Glomerular endothelial cell (primary cell): ENCODE data around the gene CELSR3. TPM values are rescaled to one million over a fixed set of nuclear protein-coding genes. Genes with fewer than 3 reads are reported as not detected.
A peak's percentile ranks its signal among the peaks of the same experiment; 100 is the strongest.

Source experiments
- DNase-seq: peaks from one replicate; pipeline ENCODE4 v3.0.0-alpha.2; 2011; ENCODE audit warnings: low read depth, low spot score; ENCODE audit errors: extremely low read depth
- total RNA-seq: library from RNA; depleted of rRNA; stranded (reverse); fragments of >200 nt; gene quantifications from 2 replicates; pipeline ENCODE4 v1.2.3, GENCODE V29; 2015

The CELSR3 gene
- total RNA-seq, 1 donor from 2014 or later: 2.2 TPM

- DNase-seq: no peak
These were observed 26.5 kb downstream of the CELSR3 start for GRCh38 chr3:48636149-48636655.

- DNase-seq: peak; percentile 42
These were observed 27.3 kb downstream of the CELSR3 start, which contains the start of gene SLC26A6 for GRCh38 chr3:48635222-48636021. Gene SLC26A6, minus strand, starts transcription at chr3:48635461. Its CDS starts 68 bp downstream, at chr3:48635393.

GRCh38 chr3:48634661-48635221, 27.9 kb downstream of the CELSR3 start:
- DNase-seq: no peak

GRCh38 chr3:48633743-48634142, 28.9 kb downstream of the CELSR3 start:
- DNase-seq: no peak

- DNase-seq: no peak
These were observed 29.4 kb downstream of the CELSR3 start for GRCh38 chr3:48633256-48633655.

- no peak for DNase-seq
These were observed 30.9 kb downstream of the CELSR3 start for GRCh38 chr3:48631516-48632448.

GRCh38 chr3:48630833-48631232, 31.9 kb downstream of the CELSR3 start:
- no peak for DNase-seq

- DNase-seq: no peak
These were observed 32.3 kb downstream of the CELSR3 start for GRCh38 chr3:48630407-48630806.

GRCh38 chr3:48629894-48630293, 32.8 kb downstream of the CELSR3 start:
- DNase-seq: no peak

GRCh38 chr3:48628277-48629017, 34.2 kb downstream of the CELSR3 start:
- DNase-seq: no peak

- DNase-seq: no peak
These were observed 37.1 kb downstream of the CELSR3 start for GRCh38 chr3:48625600-48625999.

- no peak for DNase-seq
These were observed 37.9 kb downstream of the CELSR3 start for GRCh38 chr3:48624767-48625166.

- no peak for DNase-seq
These were observed 38.7 kb downstream of the CELSR3 start for GRCh38 chr3:48623851-48624547.

GRCh38 chr3:48621461-48621869, 41.2 kb downstream of the CELSR3 start, which contains the start of gene TMEM89:
Gene TMEM89, minus strand, starts transcription at chr3:48621769. Its CDS starts 13 bp downstream, at chr3:48621756.
- no peak for DNase-seq

GRCh38 chr3:48619541-48620524, 42.9 kb downstream of the CELSR3 start:
- no peak for DNase-seq

- no peak for DNase-seq
These were observed 45.1 kb downstream of the CELSR3 start for GRCh38 chr3:48617559-48617958.

- DNase-seq: no peak
These were observed 48.6 kb downstream of the CELSR3 start for GRCh38 chr3:48614044-48614443.

GRCh38 chr3:48612309-48612708, 50.4 kb downstream of the CELSR3 start:
- no peak for DNase-seq
